Measurements from ENCODE around the gene SIRT2. TPM values are rescaled to one million over a fixed set of nuclear protein-coding genes. Genes with fewer than 3 reads are reported as not detected.
A peak's percentile ranks its signal among the peaks of the same experiment; 100 is the strongest.

Gene SIRT2
- total and polyA plus RNA-seq, 2 of the 8 experiments (the other 6 are each of a cell fraction or from before 2014, with no cell fraction given) = 6.5 to 10.0 TPM

DNA sequence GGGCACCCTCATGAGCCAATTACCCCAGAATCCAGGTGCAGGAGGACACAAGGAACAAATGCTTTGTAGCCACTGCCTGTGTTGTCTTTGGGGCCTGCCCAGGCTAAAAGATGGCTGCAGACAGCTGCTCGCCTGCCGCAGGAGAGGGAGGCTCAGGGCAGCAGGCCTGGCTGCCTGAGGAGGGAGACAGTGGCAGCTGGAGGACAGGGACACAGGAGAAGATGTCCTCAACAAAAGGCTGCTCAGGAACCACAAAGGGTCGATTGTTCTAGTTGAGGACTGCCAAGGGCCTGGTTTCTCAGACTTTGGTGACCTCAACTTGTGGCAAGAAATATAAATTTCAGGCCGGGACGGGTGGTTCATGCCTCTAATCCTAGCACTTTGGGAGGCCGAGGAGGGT, 7.6 kb downstream of the SIRT2 start:
- Histone ChIP-seq H2BK5ac (ENCODE audit: low read depth, low read length) (no peak overlapping the region), H3K9ac (replicated peaks in 1 of 4; ENCODE audit: extremely low read depth in 1 of 4, low read depth in 3 of 4, low read length in 3 of 4) (no peak overlapping the region; a peak in 1 of 7 replicates), H3K9me3 (ENCODE audit: insufficient read depth in 2 of 2, low read depth in 1 of 2, low read length in 1 of 2) (no peaks in the 10 kb centered on the region), H3K4ac (replicated peaks; ENCODE audit: insufficient read length, low read depth, low read length) (no peak overlapping the region), H2AFZ (ENCODE audit: low read length) (no peak overlapping the region), H3K56ac (replicated peaks; ENCODE audit: insufficient read length, low read depth, low read length) (no peak overlapping the region), H3K4me3 (ENCODE audit: extremely low read depth in 1 of 4, insufficient read depth in 2 of 4, low read depth in 3 of 4, low read length in 4 of 4) (no peak overlapping the region), H3K4me1 (replicated peaks in 1 of 4; ENCODE audit: control insufficient read depth in 3 of 4, insufficient read depth in 4 of 4, low read length in 3 of 4) (no peaks in the 10 kb centered on the region), H4K20me1 (replicated peaks in 1 of 2; ENCODE audit: control insufficient read depth in 1 of 2, insufficient read depth in 2 of 2, low read length in 2 of 2) (peaks cover 0 to 2% of the 10 kb centered on the region in 2 experiments), H3K18ac (ENCODE audit: extremely low read depth, low read length) (no peak overlapping the region; the same call in 1 of the 2 replicates), H2BK15ac (ENCODE audit: low read length) (0 out of 2 replicates have a peak overlapping the region, but pooled peaks have one; percentile 61), H2AK5ac (ENCODE audit: low read depth, low read length) (no peak overlapping the region), H3K14ac (ENCODE audit: insufficient read length) (no peak overlapping the region), H3K23ac (ENCODE audit: insufficient read length) (no peak overlapping the region), H4K8ac (ENCODE audit: extremely low read depth, insufficient read depth, low read length) (no peak overlapping the region), H3K27me3 (replicated peaks in 1 of 4; ENCODE audit: control insufficient read depth in 3 of 4, extremely low read depth in 1 of 4, insufficient read depth in 3 of 4, low read length in 3 of 4) (no peaks in the 10 kb centered on the region), H4K5ac (ENCODE audit: insufficient read length, low read depth, low read length) (no peak overlapping the region), H2BK120ac (replicated peaks; ENCODE audit: low read depth, low read length) (no peak overlapping the region), H2BK20ac (ENCODE audit: low read length) (no peak overlapping the region), H3K79me1 (ENCODE audit: low read depth, low read length) (no peaks in the 10 kb centered on the region), H3K27ac (ENCODE audit: low read depth, low read length) (no peak overlapping the region), H2BK12ac (ENCODE audit: low read depth, low read length) (no peak overlapping the region), H3K79me2 (ENCODE audit: control insufficient read depth in 1 of 2, insufficient read depth in 2 of 2, low read length in 2 of 2) (no peaks in the 10 kb centered on the region), H4K91ac (replicated peaks; ENCODE audit: insufficient read length, low read length) (no peak overlapping the region), H3K4me2 (ENCODE audit: insufficient read depth in 1 of 2, low read depth in 2 of 2, low read length in 2 of 2) (no peak overlapping the region), H3K23me2 (ENCODE audit: low read depth, low read length) (no peaks in the 10 kb centered on the region), H3K36me3 (ENCODE audit: control insufficient read depth in 2 of 4, insufficient read depth in 4 of 4, low read length in 3 of 4) (no peaks in the 10 kb centered on the region)
- DNase-seq (ENCODE audit: low read depth in 1 of 2, low spot score in 2 of 2) = no peak
- ChIA-PET CTCF (ENCODE audit: partially characterized antibody) (no interaction called here), POLR2A (ENCODE audit: partially characterized antibody) (interaction anchor here (0.7 kb wide), 1 partner anchor 14 kb away, joined by 3 read pairs; the partner anchor contains the start of gene RINL)
- TF ChIP-seq TEAD4 (IDR thresholded peaks at IDR 0.05; ENCODE audit: low read depth, low read length) (no peak), RXRA (IDR thresholded peaks at IDR 0.05; ENCODE audit: insufficient read depth, low read depth, low read length) (no peak), CHD1 (IDR thresholded peaks at IDR 0.05; ENCODE audit: low read depth, low read length) (no peak), SP2 (IDR thresholded peaks at IDR 0.05; ENCODE audit: low read length) (no peak), RFX5 (IDR thresholded peaks at IDR 0.05; ENCODE audit: borderline replicate concordance, low read depth, low read length) (no peak), GTF2F1 (IDR thresholded peaks at IDR 0.05; ENCODE audit: borderline replicate concordance, low read depth, low read length) (no peak), KDM4A (IDR thresholded peaks at IDR 0.05; ENCODE audit: low read depth, low read length, severe bottlenecking) (no peak), EZH2 (IDR thresholded peaks at IDR 0.05; ENCODE audit: low read depth, low read length, severe bottlenecking) (no peak)
- TF ChIP-seq, protein P1, sequence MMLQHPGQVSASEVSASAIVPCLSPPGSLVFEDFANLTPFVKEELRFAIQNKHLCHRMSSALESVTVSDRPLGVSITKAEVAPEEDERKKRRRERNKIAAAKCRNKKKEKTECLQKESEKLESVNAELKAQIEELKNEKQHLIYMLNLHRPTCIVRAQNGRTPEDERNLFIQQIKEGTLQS (IDR thresholded peaks at IDR 0.05; ENCODE audit: insufficient read depth, low read depth, low read length) = no peak
- no peak for FAIRE-seq
- 86% methylated on average over 6 of the region's 6 CpGs; no CpG with 5 or more reads in 1 of the 2 experiments for WGBS, 2 experiments (ENCODE audit: extremely low coverage in 1 of 2, insufficient coverage in 1 of 2, insufficient read length in 1 of 2, insufficient replicate concordance in 2 of 2, low coverage in 1 of 2, low lambda C conversion rate in 2 of 2, missing lambda C conversion rate in 1 of 2)

Measured in H1 (cell line).